Astrocyte (in vitro differentiated cells and primary cell): ENCODE results near the gene PKDCC. TPM values are rescaled to one million over a fixed set of nuclear protein-coding genes. Genes with fewer than 3 reads are reported as not detected.

Source experiments
- DNase-seq: peaks from one replicate; pipeline ENCODE4 v3.0.0-alpha.2; 2010; ENCODE audit warnings: low read depth
- FAIRE-seq: peaks from 2 replicates; lab custom pipeline; 2011; peaks lifted over from hg19 to GRCh38; lab: Jason Lieb, UNC
- H2AFZ ChIP-seq: 2 replicates; pipeline ENCODE4 v1.6.0; 2012; ENCODE audit warnings: low read depth, low read length, inconsistent platforms
- H3K27ac ChIP-seq: 2 replicates; pipeline ENCODE4 v1.5.1; 2011; ENCODE audit warnings: low read depth, low read length, inconsistent platforms
- H3K27me3 ChIP-seq: 2 replicates; pipeline ENCODE4 v1.6.0; 2011; ENCODE audit warnings: low read length, inconsistent platforms; ENCODE audit not compliant: insufficient read depth
- H3K36me3 ChIP-seq: 2 replicates; pipeline ENCODE4 v1.5.1; 2011; ENCODE audit warnings: low read length, inconsistent platforms; ENCODE audit not compliant: insufficient read depth
- H3K4me1 ChIP-seq: 2 replicates; pipeline ENCODE4 v1.5.1; 2011; ENCODE audit warnings: low read length, inconsistent platforms; ENCODE audit not compliant: insufficient read depth
- H3K4me2 ChIP-seq: 2 replicates; pipeline ENCODE4 v1.6.0; 2012; ENCODE audit warnings: low read length, inconsistent platforms
- H3K4me3 ChIP-seq: 2 replicates; pipeline ENCODE4 v1.5.1; 2011; ENCODE audit warnings: low read depth, mild to moderate bottlenecking, low read length, inconsistent platforms; ENCODE audit not compliant: insufficient read depth
- H3K79me2 ChIP-seq: 2 replicates; pipeline ENCODE4 v1.6.0; 2012; ENCODE audit warnings: mild to moderate bottlenecking, low read length, inconsistent platforms; ENCODE audit not compliant: insufficient read depth
- H3K9ac ChIP-seq: 2 replicates; pipeline ENCODE4 v1.6.0; 2012; ENCODE audit warnings: mild to moderate bottlenecking, low read length, inconsistent platforms
- H3K9me3 ChIP-seq: 2 replicates; pipeline ENCODE4 v1.5.1; 2012; ENCODE audit warnings: low read depth, mild to moderate bottlenecking, low read length, inconsistent platforms; ENCODE audit not compliant: insufficient read depth
- H4K20me1 ChIP-seq: 2 replicates; pipeline ENCODE4 v1.6.0; 2012; ENCODE audit warnings: low read length, inconsistent platforms; ENCODE audit not compliant: insufficient read depth
- H3K27ac Mint-ChIP-seq: one replicate; pipeline ENCODE4 v1.8.0; 2021; ENCODE audit warnings: mild to moderate bottlenecking, mixed read lengths; ENCODE audit not compliant: unreplicated experiment
- H3K27me3 Mint-ChIP-seq: one replicate; pipeline ENCODE4 v1.8.0; 2021; ENCODE audit warnings: low read depth, mixed read lengths; ENCODE audit not compliant: unreplicated experiment
- H3K36me3 Mint-ChIP-seq: one replicate; pipeline ENCODE4 v1.8.0; 2021; ENCODE audit warnings: low read depth, mixed read lengths; ENCODE audit not compliant: unreplicated experiment
- H3K4me1 Mint-ChIP-seq: one replicate; pipeline ENCODE4 v1.8.0; 2021; ENCODE audit warnings: low read depth, mixed read lengths; ENCODE audit not compliant: unreplicated experiment
- H3K4me3 Mint-ChIP-seq: one replicate; pipeline ENCODE4 v1.8.0; 2021; ENCODE audit warnings: mild to moderate bottlenecking, moderate library complexity, mixed read lengths; ENCODE audit not compliant: unreplicated experiment
- H3K9me3 Mint-ChIP-seq: one replicate; pipeline ENCODE4 v1.8.0; 2021; ENCODE audit warnings: mild to moderate bottlenecking, mixed read lengths; ENCODE audit not compliant: unreplicated experiment
- EZH2 ChIP-seq: IDR thresholded peaks from 2 replicates; pipeline ENCODE4 v1.6.1; 2012; ENCODE audit warnings: mild to moderate bottlenecking, low read length, inconsistent platforms; ENCODE audit not compliant: insufficient read depth
- total RNA-seq: library from RNA; stranded (reverse); gene quantifications from 2 replicates; pipeline ENCODE4 v1.2.1, GENCODE V29; 2021
- TF ChIP-seq, protein P1 (sequence below): IDR thresholded peaks from 2 replicates; pipeline ENCODE4 v1.5.1; 2011; ENCODE audit warnings: low read depth, mild to moderate bottlenecking, inconsistent platforms, low read length, moderate library complexity; ENCODE audit not compliant: insufficient read depth

PKDCC gene
- total RNA-seq, 1 donor from 2014 or later = 6.9 TPM

GRCh38 chr2:42101206-42102023 lies 53.6 kb downstream of the PKDCC start:
- peak overlapping the region; percentile 60 for H3K4me3 Mint-ChIP-seq

GRCh38 chr2:42102024-42102590 lies 54.3 kb downstream of the PKDCC start:
- Histone ChIP-seq H3K4me3 (peak overlapping the region; percentile 15), H3K36me3 (no peaks in the 10 kb centered on the region), H3K27ac (peak overlapping the region; percentile 74), H3K79me2 (no peaks in the 10 kb centered on the region), H4K20me1 (no peaks in the 10 kb centered on the region), H3K9ac (peak overlapping the region; percentile 61), H3K9me3 (no peaks in the 10 kb centered on the region), H3K4me1 (peaks cover 13% of the 10 kb centered on the region), H2AFZ (peak overlapping the region; percentile 74), H3K4me2 (peak overlapping the region; percentile 77), H3K27me3 (no peaks in the 10 kb centered on the region)
- no peak for FAIRE-seq
- H3K4me3 Mint-ChIP-seq = peak overlapping the region; percentile 60
- peak overlapping the region; percentile 92 for H3K27ac Mint-ChIP-seq
- TF ChIP-seq, protein P1, sequence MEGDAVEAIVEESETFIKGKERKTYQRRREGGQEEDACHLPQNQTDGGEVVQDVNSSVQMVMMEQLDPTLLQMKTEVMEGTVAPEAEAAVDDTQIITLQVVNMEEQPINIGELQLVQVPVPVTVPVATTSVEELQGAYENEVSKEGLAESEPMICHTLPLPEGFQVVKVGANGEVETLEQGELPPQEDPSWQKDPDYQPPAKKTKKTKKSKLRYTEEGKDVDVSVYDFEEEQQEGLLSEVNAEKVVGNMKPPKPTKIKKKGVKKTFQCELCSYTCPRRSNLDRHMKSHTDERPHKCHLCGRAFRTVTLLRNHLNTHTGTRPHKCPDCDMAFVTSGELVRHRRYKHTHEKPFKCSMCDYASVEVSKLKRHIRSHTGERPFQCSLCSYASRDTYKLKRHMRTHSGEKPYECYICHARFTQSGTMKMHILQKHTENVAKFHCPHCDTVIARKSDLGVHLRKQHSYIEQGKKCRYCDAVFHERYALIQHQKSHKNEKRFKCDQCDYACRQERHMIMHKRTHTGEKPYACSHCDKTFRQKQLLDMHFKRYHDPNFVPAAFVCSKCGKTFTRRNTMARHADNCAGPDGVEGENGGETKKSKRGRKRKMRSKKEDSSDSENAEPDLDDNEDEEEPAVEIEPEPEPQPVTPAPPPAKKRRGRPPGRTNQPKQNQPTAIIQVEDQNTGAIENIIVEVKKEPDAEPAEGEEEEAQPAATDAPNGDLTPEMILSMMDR = no peak
- TF ChIP-seq EZH2 = no peak
- peaks cover 8% of the 10 kb centered on the region for H3K36me3 Mint-ChIP-seq
- H3K9me3 Mint-ChIP-seq = peaks cover 10% of the 10 kb centered on the region
- H3K27me3 Mint-ChIP-seq = no peaks in the 10 kb centered on the region
- peaks cover 24% of the 10 kb centered on the region for H3K4me1 Mint-ChIP-seq
- DNase-seq = peak; percentile 89

More at GRCh38 chr2:42101206-42102023, 53.6 kb downstream of the PKDCC start:
- TF ChIP-seq EZH2 = no peak
- FAIRE-seq = no peak
- H3K4me3 ChIP-seq = peak overlapping the region; percentile 15
- peak; percentile 78 for DNase-seq
- peaks cover 25% of the 10 kb centered on the region for H3K4me1 Mint-ChIP-seq
- H3K36me3 ChIP-seq = no peaks in the 10 kb centered on the region
- peaks cover 13% of the 10 kb centered on the region for H3K4me1 ChIP-seq
- H3K27ac ChIP-seq = peak overlapping the region; percentile 74
- peaks cover 8% of the 10 kb centered on the region for H3K36me3 Mint-ChIP-seq
- peak overlapping the region; percentile 61 for H3K9ac ChIP-seq
- no peaks in the 10 kb centered on the region for H3K9me3 ChIP-seq
- peak overlapping the region; percentile 74 for H2AFZ ChIP-seq
- H3K9me3 Mint-ChIP-seq = peaks cover 10% of the 10 kb centered on the region
- peak overlapping the region; percentile 77 for H3K4me2 ChIP-seq
- no peaks in the 10 kb centered on the region for H4K20me1 ChIP-seq
- H3K27ac Mint-ChIP-seq = peak overlapping the region; percentile 92
- H3K79me2 ChIP-seq = no peaks in the 10 kb centered on the region
- no peaks in the 10 kb centered on the region for H3K27me3 ChIP-seq
- H3K27me3 Mint-ChIP-seq = no peaks in the 10 kb centered on the region

GRCh38 chr2:42102591-42103450 lies 55.0 kb downstream of the PKDCC start:
- FAIRE-seq (no peak), DNase-seq (peak; percentile 35)
- peak overlapping the region; percentile 77 for H3K4me2 ChIP-seq
- peak overlapping the region; percentile 50 for H3K4me3 Mint-ChIP-seq
- H3K9me3 Mint-ChIP-seq = peaks cover 10% of the 10 kb centered on the region
- H3K4me3 ChIP-seq = no peak overlapping the region
- peak overlapping the region; percentile 61 for H3K9ac ChIP-seq
- no peak for TF ChIP-seq EZH2
- TF ChIP-seq, protein P1 = no peak
- no peaks in the 10 kb centered on the region for H3K27me3 ChIP-seq
- no peaks in the 10 kb centered on the region for H4K20me1 ChIP-seq
- H3K27ac Mint-ChIP-seq = peak overlapping the region; percentile 98
- no peaks in the 10 kb centered on the region for H3K79me2 ChIP-seq
- H2AFZ ChIP-seq = peak overlapping the region; percentile 9
- no peaks in the 10 kb centered on the region for H3K36me3 ChIP-seq
- peak overlapping the region; percentile 74 for H3K27ac ChIP-seq
- H3K27me3 Mint-ChIP-seq = no peaks in the 10 kb centered on the region
- peaks cover 13% of the 10 kb centered on the region for H3K4me1 ChIP-seq
- peaks cover 8% of the 10 kb centered on the region for H3K36me3 Mint-ChIP-seq
- peaks cover 24% of the 10 kb centered on the region for H3K4me1 Mint-ChIP-seq
- no peaks in the 10 kb centered on the region for H3K9me3 ChIP-seq
